CD4-positive, alpha-beta T cell (primary cell): ENCODE measurements around the gene CDK16. TPM values are rescaled to one million over a fixed set of nuclear protein-coding genes. Genes with fewer than 3 reads are reported as not detected.

Experiments used
- ATAC-seq: fragments of 200-7000 bp; cut with Tn5 transposase; one replicate; pipeline ENCODE4 v1.10.0; 2022; ENCODE audit warnings: mild to moderate bottlenecking; ENCODE audit not compliant: poor library complexity
- CTCF ChIA-PET: fragments of 350-600 bp; sonication (Branson Sonifier 250); formaldehyde crosslinking; loops from one replicate; lab custom pipeline; 2021; ENCODE audit warnings: antibody characterized with exemption, inconsistent platforms; lab: Charles Lee
- POLR2A ChIA-PET: fragments of 350-600 bp; sonication (Branson Sonifier 250); formaldehyde crosslinking; loops from one replicate; lab custom pipeline; 2021; ENCODE audit warnings: antibody characterized with exemption, inconsistent platforms; lab: Charles Lee
- DNase-seq, 14 experiments: peaks; one replicate each; pipeline ENCODE4 v3.0.0-alpha.2; 2013 to 2020; ENCODE audit warnings: mixed read lengths in 2 of 14
- H3K27ac ChIP-seq, 2 donors: one replicate each; pipeline versions ENCODE4 v1.5.1 to v1.7.0; 2013; ENCODE audit warnings: low read length in 2 of 2, low read depth in 1 of 2, mild to moderate bottlenecking in 1 of 2
- H3K27me3 ChIP-seq, 2 experiments: 1 replicate in 1 of 2; 2 replicates in 1 of 2; pipeline versions ENCODE4 v1.6.1 to v1.7.0; 2013; ENCODE audit warnings: low read length in 2 of 2, control low read depth in 1 of 2, mild to moderate bottlenecking in 1 of 2, moderate library complexity in 1 of 2; ENCODE audit not compliant: insufficient read depth in 2 of 2, control insufficient read depth in 1 of 2
- H3K36me3 ChIP-seq: one replicate; pipeline ENCODE4 v1.6.1; 2013; ENCODE audit warnings: low read length, control low read depth; ENCODE audit not compliant: insufficient read depth
- H3K4me1 ChIP-seq: one replicate; pipeline ENCODE4 v1.6.1; 2013; ENCODE audit warnings: low read length, control low read depth; ENCODE audit not compliant: insufficient read depth
- H3K4me3 ChIP-seq: one replicate; pipeline ENCODE4 v1.5.1; 2013; ENCODE audit warnings: mild to moderate bottlenecking, low read length, moderate library complexity
- H3K9me3 ChIP-seq, 2 experiments: 1 replicate in 1 of 2; 2 replicates in 1 of 2; pipeline versions ENCODE4 v1.6.1 to v1.7.0; 2013; ENCODE audit warnings: low read length in 2 of 2, mild to moderate bottlenecking in 2 of 2, control low read depth in 1 of 2, moderate library complexity in 1 of 2; ENCODE audit not compliant: control insufficient read depth in 1 of 2, insufficient read depth in 1 of 2
- H3K27ac Mint-ChIP-seq: one replicate; pipeline ENCODE4 v1.8.0; 2020; ENCODE audit warnings: mixed read lengths
- H3K27me3 Mint-ChIP-seq: one replicate; pipeline ENCODE4 v1.8.0; 2021; ENCODE audit warnings: mixed read lengths
- H3K36me3 Mint-ChIP-seq: one replicate; pipeline ENCODE4 v1.8.0; 2021; ENCODE audit warnings: low read depth, mixed read lengths
- H3K4me1 Mint-ChIP-seq: one replicate; pipeline ENCODE4 v1.8.0; 2021; ENCODE audit warnings: low read depth, mixed read lengths
- H3K4me3 Mint-ChIP-seq: one replicate; pipeline ENCODE4 v1.8.0; 2020; ENCODE audit warnings: mild to moderate bottlenecking, mixed read lengths
- H3K9me3 Mint-ChIP-seq: one replicate; pipeline ENCODE4 v1.8.0; 2020; ENCODE audit warnings: mixed read lengths
- intact Hi-C, 2 experiments: fragments of 100-400 bp; cut with DNase I in 1 of 2; cut with micrococcal nuclease in 1 of 2; formaldehyde crosslinking; loops; one replicate each; pipeline versions ENCODE4 v1.15.1 to v1.9.0; 2023 to 2025; cut with DNase I, micrococcal nuclease
- total RNA-seq, 174 experiments: library from RNA in 2 of 174; stranded (reverse) in 2 of 174; gene quantifications; one replicate each; pipeline ENCODE4 v1.2.3 and lab custom pipeline; 2021 to 2026
- TF ChIP-seq, protein P1 (sequence below): fragments of 200-600 bp; IDR thresholded peaks from one replicate; pipeline ENCODE4 v1.8.0; 2022; ENCODE audit warnings: antibody characterized with exemption, mild to moderate bottlenecking

CDK16 gene
- total RNA-seq, 2 experiments from 2014 or later = 182 to 190 TPM

DNA sequence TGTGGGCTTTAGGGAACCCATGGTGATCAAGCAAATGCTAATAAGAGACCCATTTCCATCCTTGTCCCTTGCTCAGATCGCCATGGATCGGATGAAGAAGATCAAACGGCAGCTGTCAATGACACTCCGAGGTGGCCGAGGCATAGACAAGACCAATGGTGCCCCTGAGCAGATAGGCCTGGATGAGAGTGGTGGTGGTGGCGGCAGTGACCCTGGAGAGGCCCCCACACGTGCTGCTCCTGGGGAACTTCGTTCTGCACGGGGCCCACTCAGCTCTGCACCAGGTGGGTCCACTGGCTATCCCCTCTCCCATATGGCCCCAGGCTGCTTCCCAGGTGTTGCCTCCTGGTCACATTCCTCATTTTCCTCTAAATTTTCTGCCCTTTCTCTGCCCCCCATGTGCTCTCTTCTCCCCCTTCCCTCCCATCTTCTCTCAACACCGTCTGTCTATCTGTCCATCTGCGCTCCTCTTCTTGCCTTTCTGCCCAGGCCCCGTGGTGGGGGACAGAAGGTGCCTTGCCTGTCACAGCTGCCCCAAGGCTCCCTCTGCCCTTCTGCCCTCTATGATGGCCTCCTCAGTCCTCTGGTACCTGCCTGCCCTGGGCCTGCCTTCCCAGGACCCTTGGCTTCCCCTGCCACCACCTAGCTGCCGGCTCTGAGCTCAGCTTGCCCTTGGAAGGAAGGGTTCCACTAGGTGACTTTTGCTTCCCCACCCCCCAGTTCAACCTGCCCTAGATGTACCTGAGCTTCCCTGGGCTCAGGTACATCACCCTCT is 5.2 kb downstream of the CDK16 start:
- ChIA-PET POLR2A (interaction anchor here (7.3 kb wide), 1 partner anchor 9 kb away, joined by 137 read pairs; the partner anchor contains the start of gene USP11), CTCF (no interaction called here)
- peaks cover 21% of the 10 kb centered on the region for H3K4me1 ChIP-seq
- no peak for DNase-seq
- intact Hi-C loops = no loop called here
- TF ChIP-seq, protein P1, sequence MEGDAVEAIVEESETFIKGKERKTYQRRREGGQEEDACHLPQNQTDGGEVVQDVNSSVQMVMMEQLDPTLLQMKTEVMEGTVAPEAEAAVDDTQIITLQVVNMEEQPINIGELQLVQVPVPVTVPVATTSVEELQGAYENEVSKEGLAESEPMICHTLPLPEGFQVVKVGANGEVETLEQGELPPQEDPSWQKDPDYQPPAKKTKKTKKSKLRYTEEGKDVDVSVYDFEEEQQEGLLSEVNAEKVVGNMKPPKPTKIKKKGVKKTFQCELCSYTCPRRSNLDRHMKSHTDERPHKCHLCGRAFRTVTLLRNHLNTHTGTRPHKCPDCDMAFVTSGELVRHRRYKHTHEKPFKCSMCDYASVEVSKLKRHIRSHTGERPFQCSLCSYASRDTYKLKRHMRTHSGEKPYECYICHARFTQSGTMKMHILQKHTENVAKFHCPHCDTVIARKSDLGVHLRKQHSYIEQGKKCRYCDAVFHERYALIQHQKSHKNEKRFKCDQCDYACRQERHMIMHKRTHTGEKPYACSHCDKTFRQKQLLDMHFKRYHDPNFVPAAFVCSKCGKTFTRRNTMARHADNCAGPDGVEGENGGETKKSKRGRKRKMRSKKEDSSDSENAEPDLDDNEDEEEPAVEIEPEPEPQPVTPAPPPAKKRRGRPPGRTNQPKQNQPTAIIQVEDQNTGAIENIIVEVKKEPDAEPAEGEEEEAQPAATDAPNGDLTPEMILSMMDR = no peak
- no peak overlapping the region for H3K4me3 ChIP-seq
- H3K27me3 ChIP-seq = no peaks in the 10 kb centered on the region
- H3K27ac ChIP-seq = no peak overlapping the region
- Mint-ChIP-seq H3K27ac (no peak overlapping the region), H3K36me3 (peaks cover 68% of the 10 kb centered on the region), H3K27me3 (no peaks in the 10 kb centered on the region), H3K9me3 (no peaks in the 10 kb centered on the region), H3K4me1 (peaks cover 22% of the 10 kb centered on the region), H3K4me3 (no peak overlapping the region)
- no peaks in the 10 kb centered on the region for H3K9me3 ChIP-seq
- H3K36me3 ChIP-seq = peaks cover 52% of the 10 kb centered on the region
- ATAC-seq = no peak

DNA sequence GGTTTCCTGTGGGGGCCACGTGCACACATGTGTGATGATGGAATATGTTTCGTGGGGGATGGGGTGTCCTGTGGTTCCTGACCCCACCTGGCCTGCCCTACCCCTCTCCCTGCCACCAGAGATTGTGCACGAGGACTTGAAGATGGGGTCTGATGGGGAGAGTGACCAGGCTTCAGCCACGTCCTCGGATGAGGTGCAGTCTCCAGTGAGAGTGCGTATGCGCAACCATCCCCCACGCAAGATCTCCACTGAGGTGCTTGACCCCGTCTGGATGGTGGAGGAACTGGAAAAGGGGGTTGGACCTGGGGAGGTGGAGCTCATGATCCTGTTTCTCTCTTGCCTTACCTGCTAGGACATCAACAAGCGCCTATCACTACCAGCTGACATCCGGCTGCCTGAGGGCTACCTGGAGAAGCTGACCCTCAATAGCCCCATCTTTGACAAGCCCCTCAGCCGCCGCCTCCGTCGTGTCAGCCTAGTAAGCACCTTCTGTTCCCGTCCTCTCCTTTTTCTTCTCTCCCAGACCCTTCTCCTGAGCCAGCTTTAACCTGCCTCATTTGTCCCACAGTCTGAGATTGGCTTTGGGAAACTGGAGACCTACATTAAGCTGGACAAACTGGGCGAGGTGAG is 5.9 kb downstream of the CDK16 start:
- Histone ChIP-seq H3K9me3 (no peaks in the 10 kb centered on the region), H3K36me3 (peaks cover 56% of the 10 kb centered on the region), H3K4me3 (no peak overlapping the region), H3K27ac (no peak overlapping the region), H3K27me3 (no peaks in the 10 kb centered on the region), H3K4me1 (peaks cover 17% of the 10 kb centered on the region)
- no peak for ATAC-seq
- Mint-ChIP-seq H3K4me1 (peaks cover 19% of the 10 kb centered on the region), H3K4me3 (no peak overlapping the region), H3K27me3 (no peaks in the 10 kb centered on the region), H3K36me3 (peaks cover 69% of the 10 kb centered on the region), H3K27ac (no peak overlapping the region), H3K9me3 (no peaks in the 10 kb centered on the region)
- intact Hi-C loops = no loop called here
- TF ChIP-seq, protein P1 = no peak
- CTCF ChIA-PET = no interaction called here
- DNase-seq = no peak
- POLR2A ChIA-PET = no interaction called here

DNA sequence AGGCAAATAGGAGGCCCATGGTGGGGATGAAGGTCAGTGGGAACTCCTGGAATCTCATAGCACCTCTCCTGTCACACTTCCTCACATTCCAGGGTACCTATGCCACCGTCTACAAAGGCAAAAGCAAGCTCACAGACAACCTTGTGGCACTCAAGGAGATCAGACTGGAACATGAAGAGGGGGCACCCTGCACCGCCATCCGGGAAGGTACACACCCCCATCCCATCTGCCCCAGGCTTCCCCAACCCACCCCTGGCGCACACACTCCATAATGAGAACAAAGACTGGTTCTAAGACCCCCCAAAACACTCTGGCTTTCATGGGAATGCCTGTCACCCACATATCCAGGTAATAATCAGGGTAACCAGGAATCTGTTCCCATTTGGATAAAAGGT is 6.4 kb downstream of the CDK16 start:
- TF ChIP-seq, protein P1 = no peak
- H3K36me3 Mint-ChIP-seq = peaks cover 64% of the 10 kb centered on the region
- Histone ChIP-seq H3K9me3 (no peaks in the 10 kb centered on the region), H3K4me3 (no peak overlapping the region), H3K4me1 (peaks cover 12% of the 10 kb centered on the region), H3K27me3 (no peaks in the 10 kb centered on the region), H3K36me3 (peaks cover 56% of the 10 kb centered on the region), H3K27ac (no peak overlapping the region)
- H3K27me3 Mint-ChIP-seq = no peaks in the 10 kb centered on the region
- no peak for ATAC-seq
- intact Hi-C loops = no loop called here
- CTCF ChIA-PET = no interaction called here
- POLR2A ChIA-PET = no interaction called here
- H3K4me3 Mint-ChIP-seq = no peak overlapping the region
- no peaks in the 10 kb centered on the region for H3K9me3 Mint-ChIP-seq
- peaks cover 15% of the 10 kb centered on the region for H3K4me1 Mint-ChIP-seq
- no peak for DNase-seq
- H3K27ac Mint-ChIP-seq = no peak overlapping the region
